Adrenal gland (tissue), 12 donors: ENCODE measurements around the gene GGPS1. TPM values are rescaled to one million over a fixed set of nuclear protein-coding genes. Genes with fewer than 3 reads are reported as not detected.

Source experiments
- DNase-seq, 7 donors: peaks; one replicate each; pipeline ENCODE4 v3.0.0-alpha.2; 2019 to 2020
- H3K27ac ChIP-seq, 5 donors: fragments of 200-600 bp; sonication (generic) in 4 of 5; 1 replicate in 3 of 5; 2 replicates in 2 of 5; pipeline versions ENCODE4 v1.5.1 to v1.8.0; 2016 to 2020; ENCODE audit warnings: mild to moderate bottlenecking in 1 of 5
- H3K27me3 ChIP-seq: fragments of 200-600 bp; 2 replicates; pipeline ENCODE4 v1.8.0; 2021
- H3K36me3 ChIP-seq, 2 donors: fragments of 200-600 bp; replicated peaks in 1 of 2; 1 replicate in 1 of 2; 2 replicates in 1 of 2; pipeline versions ENCODE4 v1.5.1 to v1.8.0; 2018 to 2022
- H3K4me1 ChIP-seq, 2 donors: fragments of 200-600 bp; replicated peaks in 1 of 2; 1 replicate in 1 of 2; 2 replicates in 1 of 2; pipeline versions ENCODE4 v1.5.1 to v1.8.0; 2018 to 2021
- H3K4me3 ChIP-seq, 4 donors: fragments of 200-600 bp; sonication (generic) in 3 of 4; one replicate each; pipeline ENCODE4 v1.5.1; 2016 to 2018
- H3K9me3 ChIP-seq, 3 donors: fragments of 200-600 bp; sonication (generic) in 1 of 3; replicated peaks in 1 of 3; 1 replicate in 2 of 3; 2 replicates in 1 of 3; pipeline versions ENCODE4 v1.5.1 to v1.8.0; 2016 to 2021
- POLR2A ChIP-seq, 2 donors: fragments of 450-650 bp; IDR thresholded peaks; one replicate each; pipeline ENCODE4 v1.6.1; 2017; ENCODE audit warnings: antibody characterized with exemption in 2 of 2, mild to moderate bottlenecking in 2 of 2, moderate library complexity in 1 of 2
- WGBS, 4 donors: extraction: QIAGEN DNeasy Blood & Tissue Kit in 2 of 4; methylation state at CpG; one replicate each; pipeline versions ENCODE4 v1.1.5 to v1.1.7; 2013 to 2017; 5-methylcytosine and 5-hydroxymethylcytosine counted together
- intact Hi-C, 2 donors: fragments of 100-400 bp; cut with DNase I; formaldehyde crosslinking; loops; one replicate each; pipeline versions ENCODE4 v1.14.1 to v1.15.0; 2022 to 2023
- polyA plus RNA-seq, 3 donors: library from polyadenylated mRNA; stranded (reverse); fragments of 200-250 nt in 2 of 3; fragments of 350-450 nt in 1 of 3; fragmentation: Illumina TruSeq in 1 of 3; extraction: RNeasy Lipid Tissue Mini Kit (QIAGEN cat#74804) in 1 of 3; gene quantifications; one replicate each; pipeline ENCODE4 v1.2.3, GENCODE V29; 2013 to 2014
- total RNA-seq, 9 donors: library from RNA; depleted of rRNA in 4 of 9; stranded (reverse); fragments of >200 nt in 4 of 9; fragments of 120-200 nt in 1 of 9; fragmentation: NEBNext Ultra II Directional in 1 of 9; extraction: Animal tissue kit (Norgen Biotek cat#: 25700) in 1 of 9; gene quantifications; one replicate each; pipeline versions ENCODE4 v1.1.0 to v1.2.4, GENCODE V29; 2013 to 2023
- TF ChIP-seq, protein P1 (sequence below), 6 experiments: fragments of 450-650 bp in 4 of 6; fragments of 200-600 bp in 2 of 6; sonication (generic) in 1 of 6; IDR thresholded peaks; 1 replicate in 5 of 6; 2 replicates in 1 of 6; pipeline versions ENCODE4 v1.5.1 to v1.8.0; 2016 to 2021; ENCODE audit warnings: antibody characterized with exemption in 6 of 6, mild to moderate bottlenecking in 2 of 6, moderate library complexity in 1 of 6
- donor health status: healthy with polysubstance abuse.
- donor health status: Bipolar disorder and iron deficiency.
- donor health status: DM: yes; HTN: yes; CAD: no.
- donor health status: DM: no; HTN: no; CAD: no.
- donor health status: DM: no; HTN: no; CAD: no.
- donor health status: DM: yes; HTN: yes; CAD: no.

Gene GGPS1
- total and polyA plus RNA-seq, 12 donors, result 12.6 to 63.7 (median 34.6) TPM

DNA sequence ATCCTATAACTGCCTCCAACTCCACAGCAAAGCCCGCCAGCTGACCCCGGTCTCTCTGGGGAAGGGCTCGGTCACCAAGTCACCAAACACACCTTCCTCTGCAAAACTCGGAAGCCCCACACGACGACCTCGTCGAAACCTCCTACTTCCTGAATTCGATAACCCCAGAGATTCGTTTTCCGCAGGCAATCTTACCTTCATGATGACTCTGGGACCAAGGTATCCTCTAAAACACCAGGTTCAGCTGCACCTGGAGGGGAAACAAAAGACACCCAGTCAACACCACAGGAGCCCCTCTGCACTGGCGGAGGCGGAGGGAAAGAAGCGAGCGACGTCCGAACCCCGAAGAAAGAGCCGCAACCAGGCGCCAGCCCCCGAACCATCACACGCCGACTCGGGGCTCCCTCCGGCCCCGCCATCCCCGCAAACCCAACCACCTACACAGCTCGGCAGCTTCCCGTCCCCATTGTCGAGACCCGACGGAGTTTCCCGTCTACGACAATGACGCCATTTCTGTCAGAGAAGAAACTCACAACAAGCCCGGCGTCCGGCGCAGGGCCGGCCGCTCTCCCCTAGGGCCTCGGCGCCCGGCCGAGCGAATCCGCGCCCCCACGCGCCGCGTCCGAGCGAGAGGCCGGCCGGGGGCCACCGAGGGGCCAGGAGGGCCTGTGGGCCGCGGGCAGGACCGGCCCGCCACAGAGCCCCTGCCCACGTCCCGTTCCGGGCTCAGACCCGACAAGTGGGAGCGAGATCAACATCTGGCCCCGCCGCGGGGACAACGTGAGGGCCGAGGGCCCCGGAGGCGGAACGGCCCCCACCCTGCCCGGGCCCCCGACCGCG lies 1.4 kb upstream of the GGPS1 start:
- no peaks in the 10 kb centered on the region for H3K9me3 ChIP-seq
- TF ChIP-seq, protein P1, sequence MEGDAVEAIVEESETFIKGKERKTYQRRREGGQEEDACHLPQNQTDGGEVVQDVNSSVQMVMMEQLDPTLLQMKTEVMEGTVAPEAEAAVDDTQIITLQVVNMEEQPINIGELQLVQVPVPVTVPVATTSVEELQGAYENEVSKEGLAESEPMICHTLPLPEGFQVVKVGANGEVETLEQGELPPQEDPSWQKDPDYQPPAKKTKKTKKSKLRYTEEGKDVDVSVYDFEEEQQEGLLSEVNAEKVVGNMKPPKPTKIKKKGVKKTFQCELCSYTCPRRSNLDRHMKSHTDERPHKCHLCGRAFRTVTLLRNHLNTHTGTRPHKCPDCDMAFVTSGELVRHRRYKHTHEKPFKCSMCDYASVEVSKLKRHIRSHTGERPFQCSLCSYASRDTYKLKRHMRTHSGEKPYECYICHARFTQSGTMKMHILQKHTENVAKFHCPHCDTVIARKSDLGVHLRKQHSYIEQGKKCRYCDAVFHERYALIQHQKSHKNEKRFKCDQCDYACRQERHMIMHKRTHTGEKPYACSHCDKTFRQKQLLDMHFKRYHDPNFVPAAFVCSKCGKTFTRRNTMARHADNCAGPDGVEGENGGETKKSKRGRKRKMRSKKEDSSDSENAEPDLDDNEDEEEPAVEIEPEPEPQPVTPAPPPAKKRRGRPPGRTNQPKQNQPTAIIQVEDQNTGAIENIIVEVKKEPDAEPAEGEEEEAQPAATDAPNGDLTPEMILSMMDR (IDR thresholded peaks at IDR 0.05), result no peak
- no peak for TF ChIP-seq POLR2A (IDR thresholded peaks at IDR 0.05)
- peak overlapping the region; percentile 66 to 96 (median 91) for H3K27ac ChIP-seq
- no peaks in the 10 kb centered on the region for H3K36me3 ChIP-seq
- 0 to 2% (median 1%) methylated on average over 10 to 78 of the region's 78 CpGs for WGBS, 4 donors
- H3K4me3 ChIP-seq, result peak overlapping the region; percentile 80 to 100 (median 98)
- H3K27me3 ChIP-seq, result no peaks in the 10 kb centered on the region
- H3K4me1 ChIP-seq, result peaks cover 23 to 67% of the 10 kb centered on the region in 2 donors
- DNase-seq, result peak; percentile 27 to 63 (median 44)
- intact Hi-C loops, result loop anchor here in 1 of 2 donors (10.0 kb wide), 1 partner anchor 88 kb away; no protein-coding TSS in a partner anchor

DNA sequence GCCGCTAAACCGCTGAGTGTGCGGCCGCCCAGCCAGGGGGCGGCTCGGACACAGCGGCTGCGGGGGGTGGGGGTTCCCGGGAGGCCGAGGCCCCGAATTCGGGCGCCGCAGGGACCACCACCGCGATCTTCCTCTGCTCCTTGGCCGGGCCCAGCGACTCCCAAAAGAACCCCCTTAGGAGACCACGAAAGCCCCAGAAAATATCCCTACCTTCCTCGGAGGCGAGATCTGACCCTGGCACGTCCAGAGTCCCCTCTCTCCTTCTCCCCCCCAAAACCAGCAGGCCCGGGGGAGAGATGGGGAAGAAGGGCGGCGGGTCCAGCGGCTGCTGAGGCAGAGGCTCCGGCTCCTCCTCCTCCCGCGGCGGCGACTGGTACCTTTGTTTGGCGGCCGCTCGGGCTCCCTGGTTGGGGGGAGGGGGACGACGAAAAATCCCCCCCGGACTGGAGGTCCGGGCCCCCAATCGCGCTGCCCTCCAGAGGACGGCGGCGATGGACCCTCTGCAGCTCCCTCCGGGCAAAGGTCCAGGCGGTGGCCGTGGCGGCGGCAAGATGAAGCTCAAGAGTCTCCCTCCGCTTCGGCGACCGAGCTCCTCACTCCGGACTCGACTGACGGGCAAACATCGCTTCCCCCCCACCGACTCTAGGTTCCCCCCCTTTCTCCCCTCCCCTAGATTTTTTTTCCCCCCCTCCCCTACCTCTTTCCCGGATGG lies 655 bp upstream of the GGPS1 start, which contains the start of gene ARID4B:
ARID4B (minus strand) TSS at position 621 of the 712 bp plus-strand sequence. CDS start 1,260 bp downstream, outside the sequence.
- TF ChIP-seq POLR2A (IDR thresholded peaks at IDR 0.05), result peak; percentile 79 to 85
- TF ChIP-seq, protein P1 (IDR thresholded peaks at IDR 0.05), result no peak
- DNase-seq, result no peak
- 0 to 1% (median 1%) methylated on average over 14 to 58 of the region's 58 CpGs for WGBS, 4 donors
- H3K27me3 ChIP-seq, result no peaks in the 10 kb centered on the region
- intact Hi-C loops, result loop anchor here in 1 of 2 donors (10.0 kb wide), 1 partner anchor 87 kb away; no protein-coding TSS in a partner anchor
- H3K36me3 ChIP-seq, result no peaks in the 10 kb centered on the region
- no peaks in the 10 kb centered on the region for H3K9me3 ChIP-seq
- H3K4me1 ChIP-seq, result peaks cover 23 to 67% of the 10 kb centered on the region in 2 donors
- H3K27ac ChIP-seq, result peak within 1 kb of the TSS; percentile 69 to 96 (median 94)
- H3K4me3 ChIP-seq, result peak within 1 kb of the TSS; percentile 80 to 100 (median 98)

DNA sequence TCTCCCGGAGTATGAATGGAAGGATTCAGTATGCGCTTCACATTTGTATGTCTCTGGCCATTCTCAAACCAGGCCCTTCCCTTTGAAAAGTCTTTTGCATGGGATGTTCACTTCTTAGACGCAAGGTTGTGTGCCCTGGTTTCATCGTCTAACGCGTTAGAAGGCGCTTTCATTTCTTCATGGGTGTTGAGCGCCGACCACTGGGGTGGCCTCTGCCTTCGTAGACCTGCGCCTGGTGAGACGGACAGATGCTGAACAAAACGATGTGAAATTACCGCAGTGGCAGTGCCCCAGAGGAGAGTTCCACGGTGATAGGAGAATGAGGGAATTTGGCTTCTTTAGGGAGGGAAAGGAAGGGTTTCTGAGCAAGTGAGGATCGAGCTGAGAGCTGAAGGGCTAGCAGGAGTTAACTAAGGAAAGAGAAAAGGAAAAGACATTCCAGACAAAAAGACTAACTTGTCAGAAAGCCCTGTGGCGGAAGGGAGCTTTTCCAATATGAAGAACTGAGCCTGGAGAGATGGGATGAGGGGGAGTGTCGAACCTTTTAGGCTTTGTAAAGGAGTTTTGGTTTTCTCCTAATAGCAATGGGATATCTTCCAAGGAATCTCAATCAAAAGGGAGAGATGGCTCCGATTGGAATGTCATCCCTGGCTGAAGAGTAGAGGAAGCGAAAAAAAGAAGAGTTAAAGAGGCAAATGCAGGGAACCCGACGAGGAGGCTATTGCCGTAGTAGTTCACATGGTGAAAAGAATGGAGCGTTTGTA lies 951 bp downstream of the GGPS1 start:
- DNase-seq, result peak; percentile 26 to 71 (median 45)
- no peaks in the 10 kb centered on the region for H3K9me3 ChIP-seq
- intact Hi-C loops, result loop anchor here in 1 of 2 donors (10.0 kb wide), 1 partner anchor 85 kb away; no protein-coding TSS in a partner anchor
- H3K4me1 ChIP-seq, result peaks cover 23 to 54% of the 10 kb centered on the region in 2 donors
- H3K27ac ChIP-seq, result peak overlapping the region; percentile 69 to 95 (median 93)
- no peaks in the 10 kb centered on the region for H3K27me3 ChIP-seq
- 1 to 3% (median 1%) methylated on average over 24 of the region's 24 CpGs for WGBS, 4 donors
- TF ChIP-seq, protein P1 (IDR thresholded peaks at IDR 0.05), result peak in 2 of 6 experiments; percentile 16 to 25
- no peak for TF ChIP-seq POLR2A (IDR thresholded peaks at IDR 0.05)
- H3K4me3 ChIP-seq, result peak overlapping the region in 3 of 4 donors; percentile 38 to 85 (median 38)
- H3K36me3 ChIP-seq, result no peaks in the 10 kb centered on the region
